Subcutaneous abdominal adipose tissue (tissue), 5 donors: Measurements from ENCODE around the gene SNAPIN.

Experiments used
- H3K27ac ChIP-seq: one replicate; pipeline ENCODE4 v1.7.0; 2013; ENCODE audit warnings: low read depth, mild to moderate bottlenecking, inconsistent platforms, low read length, moderate library complexity
- H3K27me3 ChIP-seq, 5 donors: one replicate each; pipeline ENCODE4 v1.7.0; 2013; ENCODE audit warnings: low read length in 5 of 5, inconsistent platforms in 1 of 5; ENCODE audit not compliant: control insufficient read depth in 5 of 5, insufficient read depth in 4 of 5
- H3K36me3 ChIP-seq, 5 donors: one replicate each; pipeline ENCODE4 v1.7.0; 2013; ENCODE audit warnings: low read length in 5 of 5; ENCODE audit not compliant: control insufficient read depth in 5 of 5, insufficient read depth in 5 of 5
- H3K4me1 ChIP-seq, 5 donors: one replicate each; pipeline ENCODE4 v1.7.0; 2013; ENCODE audit warnings: low read length in 5 of 5, mild to moderate bottlenecking in 3 of 5, moderate library complexity in 1 of 5; ENCODE audit not compliant: control insufficient read depth in 5 of 5, insufficient read depth in 5 of 5
- H3K4me3 ChIP-seq, 5 donors: one replicate each; pipeline ENCODE4 v1.7.0; 2013; ENCODE audit warnings: low read length in 5 of 5, low read depth in 1 of 5
- H3K9ac ChIP-seq, 5 donors: one replicate each; pipeline ENCODE4 v1.7.0; 2013; ENCODE audit warnings: low read length in 5 of 5, mild to moderate bottlenecking in 4 of 5, moderate library complexity in 3 of 5
- H3K9me3 ChIP-seq, 5 donors: one replicate each; pipeline ENCODE4 v1.7.0; 2013; ENCODE audit warnings: low read length in 5 of 5; ENCODE audit not compliant: control insufficient read depth in 5 of 5
- donor health status: healthy.
- donor health status: healthy.
- donor health status: healthy.
- donor health status: healthy.
- donor health status: healthy.

Gene SNAPIN

GRCh38 chr1:153614189-153614900 is 44.2 kb upstream of the SNAPIN start:
- H3K36me3 ChIP-seq, result peaks cover 0 to 17% (median 9%) of the 10 kb centered on the region in 5 donors
- H3K27ac ChIP-seq, result no peak overlapping the region
- peaks cover 13 to 62% (median 45%) of the 10 kb centered on the region in 5 donors for H3K4me1 ChIP-seq
- H3K9me3 ChIP-seq, result no peaks in the 10 kb centered on the region
- no peaks in the 10 kb centered on the region for H3K27me3 ChIP-seq
- peak overlapping the region in 1 of 5 donors; percentile 10 for H3K9ac ChIP-seq
- H3K4me3 ChIP-seq, result no peak overlapping the region

GRCh38 chr1:153614906-153615305 is 43.6 kb upstream of the SNAPIN start:
- Histone ChIP-seq H3K4me3 (no peak overlapping the region), H3K9ac (no peak overlapping the region), H3K4me1 (peaks cover 11 to 56% (median 39%) of the 10 kb centered on the region in 5 donors), H3K27ac (peak overlapping the region; percentile 23), H3K36me3 (peaks cover 0 to 18% (median 13%) of the 10 kb centered on the region in 5 donors), H3K27me3 (no peaks in the 10 kb centered on the region), H3K9me3 (no peaks in the 10 kb centered on the region)

GRCh38 chr1:153615406-153615805 is 43.1 kb upstream of the SNAPIN start:
- H3K27ac ChIP-seq, result peak overlapping the region; percentile 23
- H3K4me3 ChIP-seq, result no peak overlapping the region
- H3K9me3 ChIP-seq, result no peaks in the 10 kb centered on the region
- peaks cover 6 to 51% (median 34%) of the 10 kb centered on the region in 5 donors for H3K4me1 ChIP-seq
- no peaks in the 10 kb centered on the region for H3K27me3 ChIP-seq
- H3K36me3 ChIP-seq, result peaks cover 0 to 21% (median 15%) of the 10 kb centered on the region in 5 donors
- no peak overlapping the region for H3K9ac ChIP-seq

GRCh38 chr1:153616144-153616916 is 42.2 kb upstream of the SNAPIN start, which contains the start of gene S100A14:
TSS of gene S100A14 (minus strand) at chr1:153616325. CDS start at chr1:153615858, 467 bp downstream.
- Histone ChIP-seq H3K4me3 (no peak within 1 kb of the TSS), H3K36me3 (peaks cover 0 to 24% (median 15%) of the 10 kb centered on the region in 5 donors), H3K9ac (peak within 1 kb of the TSS in 3 of 5 donors; percentile 5 to 43 (median 26)), H3K9me3 (no peaks in the 10 kb centered on the region), H3K4me1 (peaks cover 5 to 43% (median 27%) of the 10 kb centered on the region in 5 donors), H3K27ac (peak within 1 kb of the TSS; percentile 72), H3K27me3 (no peaks in the 10 kb centered on the region)

- Histone ChIP-seq H3K27ac (peak overlapping the region; percentile 72), H3K9me3 (no peaks in the 10 kb centered on the region), H3K4me1 (peaks cover 5 to 38% (median 22%) of the 10 kb centered on the region in 5 donors), H3K27me3 (no peaks in the 10 kb centered on the region), H3K9ac (peak overlapping the region in 2 of 5 donors; percentile 26 to 43), H3K4me3 (no peak overlapping the region), H3K36me3 (peaks cover 0 to 24% (median 15%) of the 10 kb centered on the region in 5 donors)
Measured at GRCh38 chr1:153616917-153617311, 41.6 kb upstream of the SNAPIN start.

- Histone ChIP-seq H3K9ac (peak overlapping the region in 3 of 5 donors; percentile 1 to 57 (median 44)), H3K4me1 (peaks cover 5 to 37% (median 28%) of the 10 kb centered on the region in 5 donors), H3K27me3 (no peaks in the 10 kb centered on the region), H3K4me3 (no peak overlapping the region), H3K27ac (peak overlapping the region; percentile 72), H3K36me3 (peaks cover 0 to 31% (median 15%) of the 10 kb centered on the region in 5 donors), H3K9me3 (no peaks in the 10 kb centered on the region)
Measured at GRCh38 chr1:153617663-153618062, 40.8 kb upstream of the SNAPIN start.

GRCh38 chr1:153619171-153619570 is 39.3 kb upstream of the SNAPIN start:
- Histone ChIP-seq H3K27ac (no peak overlapping the region), H3K4me1 (peaks cover 5 to 44% (median 41%) of the 10 kb centered on the region in 5 donors), H3K9ac (no peak overlapping the region), H3K36me3 (peaks cover 0 to 39% (median 15%) of the 10 kb centered on the region in 5 donors), H3K4me3 (no peak overlapping the region), H3K9me3 (no peaks in the 10 kb centered on the region), H3K27me3 (no peaks in the 10 kb centered on the region)

- H3K4me1 ChIP-seq, result peaks cover 6 to 59% (median 51%) of the 10 kb centered on the region in 5 donors
- H3K27ac ChIP-seq, result peak overlapping the region; percentile 94
- peak overlapping the region in 1 of 5 donors; percentile 32 for H3K4me3 ChIP-seq
- peak overlapping the region in 3 of 5 donors; percentile 23 to 67 (median 53) for H3K9ac ChIP-seq
- no peaks in the 10 kb centered on the region for H3K27me3 ChIP-seq
- peaks cover 0 to 43% (median 19%) of the 10 kb centered on the region in 5 donors for H3K36me3 ChIP-seq
- H3K9me3 ChIP-seq, result no peaks in the 10 kb centered on the region
Measured at GRCh38 chr1:153623101-153623500, 35.4 kb upstream of the SNAPIN start.

- peak overlapping the region in 1 of 5 donors; percentile 31 for H3K9ac ChIP-seq
- H3K36me3 ChIP-seq, result peaks cover 0 to 30% (median 6%) of the 10 kb centered on the region in 5 donors
- H3K9me3 ChIP-seq, result no peaks in the 10 kb centered on the region
- peak overlapping the region; percentile 94 for H3K27ac ChIP-seq
- H3K4me1 ChIP-seq, result peaks cover 6 to 77% (median 60%) of the 10 kb centered on the region in 5 donors
- H3K27me3 ChIP-seq, result no peaks in the 10 kb centered on the region
- H3K4me3 ChIP-seq, result peak overlapping the region in 3 of 5 donors; percentile 3 to 87 (median 81)
Measured at GRCh38 chr1:153624965-153625611, 33.4 kb upstream of the SNAPIN start.
